GM11168 (cell line): ENCODE measurements around the gene DTNB.
"Not testable (repeated sequence)": the region's sequence is repeated elsewhere in the genome, so short reads cannot be mapped to it uniquely, and the experiment has no call there.

Experiments
- in situ Hi-C: fragments of 300-500 bp; cut with MboI; formaldehyde crosslinking; loops from one replicate; pipeline ENCODE4 v1.12.0; 2022; ENCODE audit warnings: low sequenced_read_pairs; ENCODE audit not compliant: unreplicated experiment

DTNB gene

GRCh38 chr2:25673300-25674076 lies at the start of gene DTNB:
TSS of gene DTNB (minus strand) at chr2:25673577. CDS start at chr2:25652660, 20,917 bp downstream.
- in situ Hi-C loops, result no loop called here

- in situ Hi-C loops, result no loop called here
Measured at GRCh38 chr2:25722224-25722623, 48.8 kb upstream of the DTNB start.

- in situ Hi-C loops, result no loop called here
Measured at GRCh38 chr2:25720575-25720974, 47.2 kb upstream of the DTNB start.

- in situ Hi-C loops, result no loop called here
Measured at GRCh38 chr2:25714740-25715139, 41.4 kb upstream of the DTNB start.

GRCh38 chr2:25712455-25712854 lies 39.1 kb upstream of the DTNB start:
- in situ Hi-C loops, result no loop called here

GRCh38 chr2:25711675-25712354 lies 38.4 kb upstream of the DTNB start:
- in situ Hi-C loops, result no loop called here

GRCh38 chr2:25710750-25711149 lies 37.4 kb upstream of the DTNB start:
- in situ Hi-C loops, result no loop called here

- in situ Hi-C loops, result no loop called here
Measured at GRCh38 chr2:25709349-25709748, 36.0 kb upstream of the DTNB start.

- in situ Hi-C loops, result no loop called here
Measured at GRCh38 chr2:25707927-25708590, 34.7 kb upstream of the DTNB start.

GRCh38 chr2:25705575-25705974 lies 32.2 kb upstream of the DTNB start:
- in situ Hi-C loops, result not testable (repeated sequence)

GRCh38 chr2:25701801-25702200 lies 28.4 kb upstream of the DTNB start:
- in situ Hi-C loops, result no loop called here

GRCh38 chr2:25700221-25700660 lies 26.9 kb upstream of the DTNB start:
- in situ Hi-C loops, result no loop called here

- in situ Hi-C loops, result no loop called here
Measured at GRCh38 chr2:25699216-25699615, 25.8 kb upstream of the DTNB start.

- in situ Hi-C loops, result no loop called here
Measured at GRCh38 chr2:25698752-25699151, 25.4 kb upstream of the DTNB start.

GRCh38 chr2:25697559-25698341 lies 24.4 kb upstream of the DTNB start:
- in situ Hi-C loops, result no loop called here

- in situ Hi-C loops, result no loop called here
Measured at GRCh38 chr2:25692737-25693445, 19.5 kb upstream of the DTNB start.

- in situ Hi-C loops, result no loop called here
Measured at GRCh38 chr2:25692143-25692542, 18.8 kb upstream of the DTNB start.

GRCh38 chr2:25690058-25690457 lies 16.7 kb upstream of the DTNB start:
- in situ Hi-C loops, result no loop called here

GRCh38 chr2:25688236-25688635 lies 14.9 kb upstream of the DTNB start:
- in situ Hi-C loops, result no loop called here

- in situ Hi-C loops, result no loop called here
Measured at GRCh38 chr2:25685741-25686140, 12.4 kb upstream of the DTNB start.
